ENCODE measurements around the gene RGL2.

DNA sequence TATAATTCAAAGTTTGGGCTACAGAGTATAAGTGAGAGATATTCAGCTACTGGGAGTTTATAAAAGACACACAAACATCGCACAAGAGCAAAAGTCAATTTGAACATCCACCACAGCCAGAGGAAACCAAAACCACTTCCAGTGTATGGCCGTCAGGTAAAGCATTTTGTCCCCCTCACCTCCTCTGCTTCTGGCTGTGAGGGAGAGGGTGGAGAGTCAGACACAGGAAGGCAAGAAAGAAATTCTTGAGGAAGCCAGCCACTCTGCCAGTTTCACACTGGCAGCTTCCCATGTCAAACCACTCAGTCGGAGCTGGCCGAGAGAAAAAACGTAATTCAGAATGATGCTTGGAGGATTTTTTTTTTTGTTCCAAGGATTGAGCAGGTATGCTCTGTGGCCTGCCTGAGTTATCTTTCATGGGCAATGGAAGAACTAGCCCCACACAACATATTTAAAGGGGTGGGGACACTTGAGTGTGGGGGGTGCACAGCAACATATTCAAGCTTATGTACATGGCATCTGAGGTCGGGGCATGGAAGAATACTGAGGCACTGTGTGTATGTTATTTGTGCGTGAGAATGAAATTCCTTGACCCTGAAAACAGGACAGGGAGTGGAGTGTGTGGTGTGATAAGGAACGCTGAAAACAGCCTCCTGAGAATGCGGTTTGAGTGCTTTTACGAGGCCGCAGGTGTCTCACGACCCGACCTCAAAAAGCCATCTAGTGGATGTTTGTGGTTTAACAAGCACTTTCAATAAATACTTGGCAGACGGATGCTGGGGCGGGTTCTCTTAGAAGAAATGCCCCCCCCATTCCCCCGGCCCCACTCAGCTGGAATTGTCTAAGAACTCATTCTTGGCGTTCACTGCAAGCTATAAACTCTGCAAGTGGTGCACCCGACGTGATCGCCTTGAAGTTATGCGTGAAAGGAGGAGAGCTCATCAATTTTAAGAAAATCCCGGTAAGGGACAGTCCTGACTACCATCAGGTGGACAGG is 46.3 kb upstream of the RGL2 start:
- TF ChIP-seq POLR2A (IDR thresholded peaks at IDR 0.05; ENCODE audit: low read depth, low read length): no peak
- TF ChIP-seq, protein P1, sequence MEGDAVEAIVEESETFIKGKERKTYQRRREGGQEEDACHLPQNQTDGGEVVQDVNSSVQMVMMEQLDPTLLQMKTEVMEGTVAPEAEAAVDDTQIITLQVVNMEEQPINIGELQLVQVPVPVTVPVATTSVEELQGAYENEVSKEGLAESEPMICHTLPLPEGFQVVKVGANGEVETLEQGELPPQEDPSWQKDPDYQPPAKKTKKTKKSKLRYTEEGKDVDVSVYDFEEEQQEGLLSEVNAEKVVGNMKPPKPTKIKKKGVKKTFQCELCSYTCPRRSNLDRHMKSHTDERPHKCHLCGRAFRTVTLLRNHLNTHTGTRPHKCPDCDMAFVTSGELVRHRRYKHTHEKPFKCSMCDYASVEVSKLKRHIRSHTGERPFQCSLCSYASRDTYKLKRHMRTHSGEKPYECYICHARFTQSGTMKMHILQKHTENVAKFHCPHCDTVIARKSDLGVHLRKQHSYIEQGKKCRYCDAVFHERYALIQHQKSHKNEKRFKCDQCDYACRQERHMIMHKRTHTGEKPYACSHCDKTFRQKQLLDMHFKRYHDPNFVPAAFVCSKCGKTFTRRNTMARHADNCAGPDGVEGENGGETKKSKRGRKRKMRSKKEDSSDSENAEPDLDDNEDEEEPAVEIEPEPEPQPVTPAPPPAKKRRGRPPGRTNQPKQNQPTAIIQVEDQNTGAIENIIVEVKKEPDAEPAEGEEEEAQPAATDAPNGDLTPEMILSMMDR (IDR thresholded peaks at IDR 0.05; ENCODE audit: extremely low read depth in 1 of 2, insufficient read depth in 1 of 2, low read depth in 1 of 2, low read length in 2 of 2): peak; percentile 41 to 54
- no peak for TF ChIP-seq JUN (IDR thresholded peaks at IDR 0.05; ENCODE audit: borderline replicate concordance, insufficient read depth, insufficient read length, low read depth)
- TF ChIP-seq MYC (IDR thresholded peaks at IDR 0.05; ENCODE audit: low read depth, low read length): no peak
- TF ChIP-seq FOS (IDR thresholded peaks at IDR 0.05; ENCODE audit: borderline replicate concordance, insufficient read depth, low read length): no peak
- TF ChIP-seq POLR2AphosphoS5 (IDR thresholded peaks at IDR 0.05; ENCODE audit: insufficient read depth, low read depth, low read length): no peak
- TF ChIP-seq EZH2 (IDR thresholded peaks at IDR 0.05; ENCODE audit: borderline replicate concordance, low read depth, low read length, severe bottlenecking): no peak

Data from endothelial cell of umbilical vein (primary cell).